Endothelial cell (in vitro differentiated cells): ENCODE results near the gene RPL28. TPM values are rescaled to one million over a fixed set of nuclear protein-coding genes. Genes with fewer than 3 reads are reported as not detected.
"Not testable (repeated sequence)": the region's sequence is repeated elsewhere in the genome, so short reads cannot be mapped to it uniquely, and the experiment has no call there.

ENCODE experiments used
- DNase-seq: peaks from one replicate; pipeline ENCODE4 v3.0.0; 2021; ENCODE audit warnings: low spot score
- H3K27ac Mint-ChIP-seq: one replicate; pipeline ENCODE4 v1.8.0; 2021; ENCODE audit warnings: mixed read lengths, inconsistent platforms; ENCODE audit not compliant: unreplicated experiment
- H3K27me3 Mint-ChIP-seq: one replicate; pipeline ENCODE4 v1.8.0; 2021; ENCODE audit warnings: mild to moderate bottlenecking, moderate library complexity, mixed read lengths, inconsistent platforms; ENCODE audit not compliant: unreplicated experiment
- H3K36me3 Mint-ChIP-seq: one replicate; pipeline ENCODE4 v1.8.0; 2021; ENCODE audit warnings: mild to moderate bottlenecking, low read depth, mixed read lengths, inconsistent platforms; ENCODE audit not compliant: unreplicated experiment
- H3K4me1 Mint-ChIP-seq: one replicate; pipeline ENCODE4 v1.8.0; 2021; ENCODE audit warnings: mild to moderate bottlenecking, mixed read lengths, inconsistent platforms; ENCODE audit not compliant: unreplicated experiment
- H3K4me3 Mint-ChIP-seq: one replicate; pipeline ENCODE4 v1.8.0; 2021; ENCODE audit warnings: mild to moderate bottlenecking, mixed read lengths, inconsistent platforms; ENCODE audit not compliant: unreplicated experiment
- H3K9me3 Mint-ChIP-seq: one replicate; pipeline ENCODE4 v1.8.0; 2021; ENCODE audit warnings: mixed read lengths, inconsistent platforms; ENCODE audit not compliant: unreplicated experiment
- total RNA-seq: library from RNA; stranded (reverse); fragmentation: NEBNext Ultra II Directional; extraction: Animal tissue kit (Norgen Biotek cat#: 25700); gene quantifications from one replicate; pipeline ENCODE4 v1.2.1, GENCODE V29; 2021; ENCODE audit not compliant: unreplicated experiment
- TF ChIP-seq, protein P1 (sequence below): fragments of 200-600 bp; sonication (generic); IDR thresholded peaks from one replicate; pipeline ENCODE4 v1.5.0; 2021; ENCODE audit warnings: antibody characterized with exemption; ENCODE audit not compliant: unreplicated experiment

RPL28 gene
- total RNA-seq, 1 donor from 2014 or later: 3,792 TPM

DNA sequence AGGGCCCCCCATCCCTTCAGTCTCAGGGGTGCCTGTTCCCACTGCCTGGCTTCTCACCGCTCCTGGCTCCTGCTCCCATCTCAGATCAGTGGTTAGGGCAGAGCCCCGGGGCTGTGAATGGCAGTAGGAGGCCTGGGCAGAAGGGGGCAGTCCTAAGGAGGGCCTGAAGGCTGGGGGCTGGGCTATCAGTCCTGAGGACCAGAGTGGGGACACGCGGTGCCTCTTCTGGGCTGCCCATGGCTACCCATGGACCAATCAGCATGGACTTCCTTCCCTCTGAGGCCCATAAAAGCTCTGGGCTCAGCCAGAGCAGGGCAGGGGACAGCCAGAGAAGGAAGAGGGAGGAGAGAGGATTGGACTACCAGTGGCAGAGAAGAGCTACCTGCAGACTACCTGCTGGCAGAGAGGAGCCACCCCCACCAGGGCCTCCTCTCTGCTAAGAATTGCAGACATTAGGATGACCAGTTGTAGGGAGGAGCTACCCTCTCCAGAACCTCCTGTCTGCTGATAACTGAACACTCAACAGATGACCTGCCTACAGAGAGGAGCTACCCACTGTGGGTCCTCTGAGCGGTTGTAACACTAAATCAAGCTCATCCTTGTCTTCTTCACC, 34.0 kb downstream of the RPL28 start:
- H3K27ac Mint-ChIP-seq: no peak overlapping the region
- TF ChIP-seq, protein P1, sequence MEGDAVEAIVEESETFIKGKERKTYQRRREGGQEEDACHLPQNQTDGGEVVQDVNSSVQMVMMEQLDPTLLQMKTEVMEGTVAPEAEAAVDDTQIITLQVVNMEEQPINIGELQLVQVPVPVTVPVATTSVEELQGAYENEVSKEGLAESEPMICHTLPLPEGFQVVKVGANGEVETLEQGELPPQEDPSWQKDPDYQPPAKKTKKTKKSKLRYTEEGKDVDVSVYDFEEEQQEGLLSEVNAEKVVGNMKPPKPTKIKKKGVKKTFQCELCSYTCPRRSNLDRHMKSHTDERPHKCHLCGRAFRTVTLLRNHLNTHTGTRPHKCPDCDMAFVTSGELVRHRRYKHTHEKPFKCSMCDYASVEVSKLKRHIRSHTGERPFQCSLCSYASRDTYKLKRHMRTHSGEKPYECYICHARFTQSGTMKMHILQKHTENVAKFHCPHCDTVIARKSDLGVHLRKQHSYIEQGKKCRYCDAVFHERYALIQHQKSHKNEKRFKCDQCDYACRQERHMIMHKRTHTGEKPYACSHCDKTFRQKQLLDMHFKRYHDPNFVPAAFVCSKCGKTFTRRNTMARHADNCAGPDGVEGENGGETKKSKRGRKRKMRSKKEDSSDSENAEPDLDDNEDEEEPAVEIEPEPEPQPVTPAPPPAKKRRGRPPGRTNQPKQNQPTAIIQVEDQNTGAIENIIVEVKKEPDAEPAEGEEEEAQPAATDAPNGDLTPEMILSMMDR: no peak
- H3K9me3 Mint-ChIP-seq: no peaks in the 10 kb centered on the region
- no peaks in the 10 kb centered on the region for H3K36me3 Mint-ChIP-seq
- H3K4me1 Mint-ChIP-seq: no peaks in the 10 kb centered on the region
- peaks cover 7% of the 10 kb centered on the region for H3K27me3 Mint-ChIP-seq
- DNase-seq: no peak
- H3K4me3 Mint-ChIP-seq: no peak overlapping the region

DNA sequence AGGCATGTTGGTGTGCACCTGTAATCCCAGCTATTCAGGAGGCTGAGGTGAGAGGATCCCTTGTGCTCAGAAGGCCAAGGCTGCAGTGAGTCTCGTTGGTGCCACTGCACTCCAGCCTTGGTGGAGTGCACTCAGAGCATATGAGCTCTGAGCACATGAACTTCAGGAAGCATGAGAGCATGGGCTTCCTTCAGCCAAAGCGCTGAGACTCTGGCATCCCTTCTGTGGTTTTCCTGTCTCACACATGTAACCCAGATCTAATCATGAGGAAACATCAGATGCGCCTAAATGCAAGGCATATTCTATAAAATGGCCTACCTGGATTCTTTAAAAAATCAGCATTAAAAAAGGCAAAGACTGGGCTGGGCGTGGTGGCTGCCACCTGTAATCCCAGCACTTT, 35.5 kb downstream of the RPL28 start:
- not testable (repeated sequence) for H3K4me1 Mint-ChIP-seq, DNase-seq, H3K27ac Mint-ChIP-seq, H3K9me3 Mint-ChIP-seq, H3K27me3 Mint-ChIP-seq, H3K4me3 Mint-ChIP-seq, H3K36me3 Mint-ChIP-seq

DNA sequence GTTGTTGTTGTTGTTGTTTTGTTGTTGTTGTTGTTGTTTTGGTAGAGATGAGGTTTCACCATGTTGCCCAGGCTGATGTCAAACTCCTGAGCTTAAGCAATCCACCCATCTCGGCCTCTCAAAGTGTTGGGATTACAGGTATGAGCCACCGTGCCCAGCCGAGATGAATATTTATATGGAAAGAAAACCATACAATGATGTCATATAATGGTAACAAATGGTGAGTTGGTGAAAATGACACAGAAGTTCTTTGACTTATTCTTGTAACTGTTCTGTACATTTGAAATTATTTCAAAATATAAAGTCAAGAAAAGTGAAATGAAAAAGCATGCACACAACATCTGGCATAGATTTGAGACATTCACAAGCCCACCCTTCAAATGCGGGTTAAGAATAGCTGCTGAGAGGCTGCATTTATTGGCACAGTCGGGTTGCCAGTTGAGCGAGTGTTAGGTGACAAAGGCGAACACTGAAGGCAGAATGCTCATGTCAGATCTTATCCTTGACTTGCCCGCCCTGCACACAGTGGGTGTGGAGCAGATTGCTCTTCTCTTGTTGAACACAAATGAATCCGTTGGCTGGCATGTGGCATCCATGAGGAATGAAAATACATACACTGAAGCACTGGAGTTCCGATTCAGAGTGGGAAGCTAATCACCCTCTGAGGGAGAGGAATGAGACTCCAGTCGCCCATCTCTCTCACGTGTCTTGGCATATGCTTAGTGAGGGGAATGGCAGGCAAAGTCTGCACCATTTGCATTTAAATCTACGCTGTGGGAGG, 37.7 kb downstream of the RPL28 start:
- TF ChIP-seq, protein P1: no peak
- DNase-seq: no peak
- no peaks in the 10 kb centered on the region for H3K9me3 Mint-ChIP-seq
- H3K36me3 Mint-ChIP-seq: no peaks in the 10 kb centered on the region
- H3K4me1 Mint-ChIP-seq: no peaks in the 10 kb centered on the region
- peaks cover 4% of the 10 kb centered on the region for H3K27me3 Mint-ChIP-seq
- H3K4me3 Mint-ChIP-seq: no peak overlapping the region
- H3K27ac Mint-ChIP-seq: no peak overlapping the region

DNA sequence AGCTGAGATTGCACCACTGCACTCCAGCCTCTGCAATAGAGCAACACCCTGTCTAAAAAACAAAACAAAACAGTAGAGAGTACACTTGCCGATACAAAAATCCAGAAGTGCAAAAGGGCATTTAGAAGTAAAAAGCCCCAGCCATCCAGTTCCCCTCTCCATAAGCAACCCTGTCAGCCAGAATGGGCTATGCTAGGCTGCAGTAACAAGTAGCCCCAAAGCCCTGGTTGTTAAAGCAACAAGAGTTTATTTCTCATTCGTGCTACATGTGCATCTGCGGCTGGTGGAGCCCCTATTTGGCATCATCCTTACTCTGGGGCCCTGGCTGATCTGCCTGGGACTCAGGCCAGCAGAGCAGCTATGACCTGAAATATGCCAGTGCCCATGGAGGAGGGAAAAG, 38.8 kb downstream of the RPL28 start:
- TF ChIP-seq, protein P1: no peak
- H3K27ac Mint-ChIP-seq: no peak overlapping the region
- H3K36me3 Mint-ChIP-seq: no peaks in the 10 kb centered on the region
- no peak overlapping the region for H3K4me3 Mint-ChIP-seq
- H3K27me3 Mint-ChIP-seq: peaks cover 7% of the 10 kb centered on the region
- no peak for DNase-seq
- H3K4me1 Mint-ChIP-seq: no peaks in the 10 kb centered on the region
- H3K9me3 Mint-ChIP-seq: no peaks in the 10 kb centered on the region

DNA sequence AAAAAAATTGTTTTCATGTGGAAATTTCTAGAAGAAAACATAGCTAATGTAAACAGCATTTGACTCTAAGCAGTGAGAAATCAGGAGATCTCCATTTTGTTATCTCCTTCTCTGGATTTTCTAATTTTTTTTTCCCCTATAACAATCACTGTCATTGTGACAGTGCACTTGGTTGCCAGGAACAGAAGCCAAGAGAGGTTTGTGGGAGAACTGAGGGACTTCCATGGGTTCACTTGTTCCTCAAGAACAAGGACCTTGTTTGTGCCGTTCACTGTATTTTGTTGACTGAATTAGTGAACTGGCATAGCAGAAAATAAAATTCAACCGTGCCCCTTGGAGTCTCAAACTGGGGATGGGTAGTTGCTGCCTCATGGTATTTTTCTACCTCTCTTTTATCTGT, 40.3 kb downstream of the RPL28 start:
- Mint-ChIP-seq H3K4me3 (no peak overlapping the region), H3K36me3 (peaks cover 1% of the 10 kb centered on the region), H3K4me1 (no peaks in the 10 kb centered on the region), H3K27ac (no peak overlapping the region), H3K27me3 (peaks cover 5% of the 10 kb centered on the region), H3K9me3 (no peaks in the 10 kb centered on the region)
- TF ChIP-seq, protein P1: no peak
- DNase-seq: no peak
